Tongue (tissue), 2 donors: ENCODE measurements around the gene NKX2-3. TPM values are rescaled to one million over a fixed set of nuclear protein-coding genes. Genes with fewer than 3 reads are reported as not detected.

Source experiments
- DNase-seq: peaks from one replicate; pipeline ENCODE4 v3.0.0-alpha.2; 2015
- total RNA-seq: library from RNA; depleted of rRNA; stranded (reverse); fragments of >200 nt; gene quantifications from one replicate; pipeline ENCODE4 v1.2.3, GENCODE V29; 2014

NKX2-3 gene
- 6.2 TPM for total RNA-seq

- DNase-seq: peak; percentile 93
Observed at GRCh38 chr10:99532687-99533495, at the start of gene NKX2-3. Gene NKX2-3 (plus strand): TSS chr10:99532942. CDS start chr10:99533132, 190 bp downstream.

- no peak for DNase-seq
Observed at GRCh38 chr10:99484626-99485581, 47.8 kb upstream of the NKX2-3 start.

- DNase-seq: peak; percentile 3
Observed at GRCh38 chr10:99487125-99487807, 45.5 kb upstream of the NKX2-3 start.

- DNase-seq: no peak
Observed at GRCh38 chr10:99489271-99489670, 43.5 kb upstream of the NKX2-3 start.

- no peak for DNase-seq
Observed at GRCh38 chr10:99497343-99498025, 35.3 kb upstream of the NKX2-3 start.

- DNase-seq: no peak
Observed at GRCh38 chr10:99506416-99506815, 26.3 kb upstream of the NKX2-3 start.

GRCh38 chr10:99507265-99507664, 25.5 kb upstream of the NKX2-3 start:
- no peak for DNase-seq

GRCh38 chr10:99513061-99513460, 19.7 kb upstream of the NKX2-3 start:
- no peak for DNase-seq

GRCh38 chr10:99519690-99520039, 13.1 kb upstream of the NKX2-3 start:
- no peak for DNase-seq

- no peak for DNase-seq
Observed at GRCh38 chr10:99520040-99520846, 12.5 kb upstream of the NKX2-3 start.

GRCh38 chr10:99520847-99521764, 11.6 kb upstream of the NKX2-3 start:
- no peak for DNase-seq

GRCh38 chr10:99521765-99522469, 10.8 kb upstream of the NKX2-3 start:
- no peak for DNase-seq

GRCh38 chr10:99522470-99523250, 10.1 kb upstream of the NKX2-3 start:
- no peak for DNase-seq

- no peak for DNase-seq
Observed at GRCh38 chr10:99523251-99523773, 9.4 kb upstream of the NKX2-3 start.

GRCh38 chr10:99524050-99524666, 8.6 kb upstream of the NKX2-3 start:
- no peak for DNase-seq

- DNase-seq: no peak
Observed at GRCh38 chr10:99524736-99525380, 7.9 kb upstream of the NKX2-3 start.

- no peak for DNase-seq
Observed at GRCh38 chr10:99525897-99526296, 6.8 kb upstream of the NKX2-3 start.
